ENCODE results near the gene EFHD2.
"Not testable (repeated sequence)": the region's sequence is repeated elsewhere in the genome, so short reads cannot be mapped to it uniquely, and the experiment has no call there.

Gene EFHD2

GRCh38 chr1:15469361-15469760 lies 59.7 kb downstream of the EFHD2 start:
- no peak overlapping the region for H2BK5ac ChIP-seq (ENCODE audit: low read length)
- H3K9me3 ChIP-seq (replicated peaks in 1 of 2; ENCODE audit: control insufficient read depth in 2 of 2, insufficient read depth in 1 of 2, low read depth in 1 of 2, low read length in 2 of 2), result peaks cover 0 to 2% of the 10 kb centered on the region in 2 donors
- no CpG with 5 or more reads among the region's 3 CpGs for WGBS, 2 donors (ENCODE audit: extremely low coverage in 2 of 2, insufficient read length in 2 of 2, insufficient replicate concordance in 1 of 2)
- no peak overlapping the region for H3K14ac ChIP-seq (ENCODE audit: low read length)
- H4K91ac ChIP-seq (ENCODE audit: low read depth, low read length, poor library complexity), result no peak overlapping the region
- H2BK120ac ChIP-seq (ENCODE audit: low read depth, low read length), result no peak overlapping the region
- H3K27me3 ChIP-seq (ENCODE audit: control insufficient read depth in 3 of 3, insufficient read depth in 3 of 3, low read depth in 1 of 3, low read length in 3 of 3), result no peaks in the 10 kb centered on the region
- H4K8ac ChIP-seq (ENCODE audit: low read depth, low read length), result no peak overlapping the region
- H3K36me3 ChIP-seq (replicated peaks in 1 of 2; ENCODE audit: control insufficient read depth in 2 of 2, insufficient read depth in 2 of 2, low read length in 2 of 2), result no peaks in the 10 kb centered on the region
- H3K79me1 ChIP-seq (ENCODE audit: low read depth, low read length), result no peaks in the 10 kb centered on the region
- H3K27ac ChIP-seq (replicated peaks; ENCODE audit: low read length), result no peak overlapping the region
- no peak overlapping the region for H3K23ac ChIP-seq (ENCODE audit: low read depth, low read length, poor library complexity)
- H3K9ac ChIP-seq (ENCODE audit: low read depth, low read length, poor library complexity), result no peak overlapping the region
- no peak overlapping the region for H2AK5ac ChIP-seq (ENCODE audit: low read depth, low read length)
- no peaks in the 10 kb centered on the region for H3K4me1 ChIP-seq (ENCODE audit: control insufficient read depth in 2 of 2, insufficient read depth in 1 of 2, low read depth in 1 of 2, low read length in 2 of 2)
- H2BK15ac ChIP-seq (ENCODE audit: low read length), result no peak overlapping the region
- H3K4ac ChIP-seq (ENCODE audit: low read length), result no peak overlapping the region
- no peak overlapping the region for H2AFZ ChIP-seq (ENCODE audit: low read length)
- H3K18ac ChIP-seq (ENCODE audit: low read length), result no peak overlapping the region
- H2BK12ac ChIP-seq (ENCODE audit: low read length), result no peak overlapping the region
- no peak for DNase-seq (ENCODE audit: low spot score)
- H3K4me3 ChIP-seq (ENCODE audit: low read length in 2 of 2), result no peak overlapping the region
- H3K4me2 ChIP-seq (ENCODE audit: insufficient read depth, low read length, poor library complexity, severe bottlenecking), result no peak overlapping the region

GRCh38 chr1:15469821-15470448 lies 60.2 kb downstream of the EFHD2 start:
- H3K27ac ChIP-seq (replicated peaks; ENCODE audit: low read length); H3K4me2 ChIP-seq (ENCODE audit: insufficient read depth, low read length, poor library complexity, severe bottlenecking); H3K9me3 ChIP-seq (replicated peaks in 1 of 2; ENCODE audit: control insufficient read depth in 2 of 2, insufficient read depth in 1 of 2, low read depth in 1 of 2, low read length in 2 of 2); H2AFZ ChIP-seq (ENCODE audit: low read length); DNase-seq (ENCODE audit: low spot score); H2AK5ac ChIP-seq (ENCODE audit: low read depth, low read length); H2BK5ac ChIP-seq (ENCODE audit: low read length); H4K8ac ChIP-seq (ENCODE audit: low read depth, low read length); H3K4me1 ChIP-seq (ENCODE audit: control insufficient read depth in 2 of 2, insufficient read depth in 1 of 2, low read depth in 1 of 2, low read length in 2 of 2); H2BK12ac ChIP-seq (ENCODE audit: low read length); H3K18ac ChIP-seq (ENCODE audit: low read length); H2BK120ac ChIP-seq (ENCODE audit: low read depth, low read length); H3K36me3 ChIP-seq (replicated peaks in 1 of 2; ENCODE audit: control insufficient read depth in 2 of 2, insufficient read depth in 2 of 2, low read length in 2 of 2); H3K27me3 ChIP-seq (ENCODE audit: control insufficient read depth in 3 of 3, insufficient read depth in 3 of 3, low read depth in 1 of 3, low read length in 3 of 3); H3K23ac ChIP-seq (ENCODE audit: low read depth, low read length, poor library complexity); H3K79me1 ChIP-seq (ENCODE audit: low read depth, low read length); H3K4me3 ChIP-seq (ENCODE audit: low read length in 2 of 2); H2BK15ac ChIP-seq (ENCODE audit: low read length); H4K91ac ChIP-seq (ENCODE audit: low read depth, low read length, poor library complexity); H3K14ac ChIP-seq (ENCODE audit: low read length); H3K9ac ChIP-seq (ENCODE audit: low read depth, low read length, poor library complexity); H3K4ac ChIP-seq (ENCODE audit: low read length): not testable (repeated sequence)
- no CpG with 5 or more reads among the region's 9 CpGs for WGBS, 2 donors (ENCODE audit: extremely low coverage in 2 of 2, insufficient read length in 2 of 2, insufficient replicate concordance in 1 of 2)

- not testable (repeated sequence) for H3K27ac ChIP-seq (replicated peaks; ENCODE audit: low read length); H3K18ac ChIP-seq (ENCODE audit: low read length)
- WGBS, 2 donors (ENCODE audit: extremely low coverage in 2 of 2, insufficient read length in 2 of 2, insufficient replicate concordance in 1 of 2), result no CpG with 5 or more reads among the region's 5 CpGs
These were observed 61.4 kb downstream of the EFHD2 start for GRCh38 chr1:15471067-15471466.

GRCh38 chr1:15471723-15472122 lies 62.0 kb downstream of the EFHD2 start:
- H2BK5ac ChIP-seq (ENCODE audit: low read length), result not testable (repeated sequence)
- no CpG with 5 or more reads among the region's 6 CpGs for WGBS, 2 donors (ENCODE audit: extremely low coverage in 2 of 2, insufficient read length in 2 of 2, insufficient replicate concordance in 1 of 2)

More at GRCh38 chr1:15471067-15471466, 61.4 kb downstream of the EFHD2 start:
- H3K9me3 ChIP-seq (replicated peaks in 1 of 2; ENCODE audit: control insufficient read depth in 2 of 2, insufficient read depth in 1 of 2, low read depth in 1 of 2, low read length in 2 of 2); H2AFZ ChIP-seq (ENCODE audit: low read length); H2BK5ac ChIP-seq (ENCODE audit: low read length); H3K9ac ChIP-seq (ENCODE audit: low read depth, low read length, poor library complexity); H3K4ac ChIP-seq (ENCODE audit: low read length); H3K79me1 ChIP-seq (ENCODE audit: low read depth, low read length); H2BK120ac ChIP-seq (ENCODE audit: low read depth, low read length); H2AK5ac ChIP-seq (ENCODE audit: low read depth, low read length); DNase-seq (ENCODE audit: low spot score); H3K27me3 ChIP-seq (ENCODE audit: control insufficient read depth in 3 of 3, insufficient read depth in 3 of 3, low read depth in 1 of 3, low read length in 3 of 3); H4K8ac ChIP-seq (ENCODE audit: low read depth, low read length); H3K4me2 ChIP-seq (ENCODE audit: insufficient read depth, low read length, poor library complexity, severe bottlenecking); H3K4me3 ChIP-seq (ENCODE audit: low read length in 2 of 2); H3K14ac ChIP-seq (ENCODE audit: low read length); H4K91ac ChIP-seq (ENCODE audit: low read depth, low read length, poor library complexity); H3K4me1 ChIP-seq (ENCODE audit: control insufficient read depth in 2 of 2, insufficient read depth in 1 of 2, low read depth in 1 of 2, low read length in 2 of 2); H3K36me3 ChIP-seq (replicated peaks in 1 of 2; ENCODE audit: control insufficient read depth in 2 of 2, insufficient read depth in 2 of 2, low read length in 2 of 2); H2BK12ac ChIP-seq (ENCODE audit: low read length); H3K23ac ChIP-seq (ENCODE audit: low read depth, low read length, poor library complexity); H2BK15ac ChIP-seq (ENCODE audit: low read length): not testable (repeated sequence)

More at GRCh38 chr1:15471723-15472122, 62.0 kb downstream of the EFHD2 start:
- H3K4me3 ChIP-seq (ENCODE audit: low read length in 2 of 2); H3K27me3 ChIP-seq (ENCODE audit: control insufficient read depth in 3 of 3, insufficient read depth in 3 of 3, low read depth in 1 of 3, low read length in 3 of 3); H3K9ac ChIP-seq (ENCODE audit: low read depth, low read length, poor library complexity); H2BK12ac ChIP-seq (ENCODE audit: low read length); H3K18ac ChIP-seq (ENCODE audit: low read length); H3K14ac ChIP-seq (ENCODE audit: low read length); H2AFZ ChIP-seq (ENCODE audit: low read length); H3K4ac ChIP-seq (ENCODE audit: low read length); H3K9me3 ChIP-seq (replicated peaks in 1 of 2; ENCODE audit: control insufficient read depth in 2 of 2, insufficient read depth in 1 of 2, low read depth in 1 of 2, low read length in 2 of 2); H3K4me2 ChIP-seq (ENCODE audit: insufficient read depth, low read length, poor library complexity, severe bottlenecking); H2AK5ac ChIP-seq (ENCODE audit: low read depth, low read length); H2BK15ac ChIP-seq (ENCODE audit: low read length); H3K4me1 ChIP-seq (ENCODE audit: control insufficient read depth in 2 of 2, insufficient read depth in 1 of 2, low read depth in 1 of 2, low read length in 2 of 2); H4K91ac ChIP-seq (ENCODE audit: low read depth, low read length, poor library complexity); DNase-seq (ENCODE audit: low spot score); H3K36me3 ChIP-seq (replicated peaks in 1 of 2; ENCODE audit: control insufficient read depth in 2 of 2, insufficient read depth in 2 of 2, low read length in 2 of 2); H2BK120ac ChIP-seq (ENCODE audit: low read depth, low read length); H4K8ac ChIP-seq (ENCODE audit: low read depth, low read length); H3K79me1 ChIP-seq (ENCODE audit: low read depth, low read length); H3K27ac ChIP-seq (replicated peaks; ENCODE audit: low read length); H3K23ac ChIP-seq (ENCODE audit: low read depth, low read length, poor library complexity): not testable (repeated sequence)

All from neuronal stem cell (in vitro differentiated cells).